ENCODE measurements around the gene G0S2.

DNA sequence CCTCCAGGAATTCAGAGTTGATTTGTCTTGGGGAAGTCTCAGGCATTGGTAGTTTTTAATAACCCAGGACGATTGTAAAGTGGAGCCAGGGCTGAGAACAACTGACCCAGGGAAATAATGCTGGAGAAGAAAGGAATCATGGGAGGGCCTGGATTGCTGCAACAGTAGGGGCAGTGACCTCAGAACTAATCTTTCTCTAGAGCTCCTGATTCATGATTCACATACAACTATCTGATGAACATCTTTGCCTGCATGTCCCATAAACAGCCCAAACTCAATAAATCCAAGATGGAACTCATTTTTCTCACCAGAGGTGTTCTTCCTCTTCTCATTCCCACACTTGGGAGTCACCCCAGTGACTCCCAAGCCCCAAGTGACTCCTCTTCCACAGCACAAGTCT is 8.1 kb upstream of the G0S2 start:
- no peak for TF ChIP-seq POLR2A (IDR thresholded peaks at IDR 0.05)
- TF ChIP-seq, protein P1, sequence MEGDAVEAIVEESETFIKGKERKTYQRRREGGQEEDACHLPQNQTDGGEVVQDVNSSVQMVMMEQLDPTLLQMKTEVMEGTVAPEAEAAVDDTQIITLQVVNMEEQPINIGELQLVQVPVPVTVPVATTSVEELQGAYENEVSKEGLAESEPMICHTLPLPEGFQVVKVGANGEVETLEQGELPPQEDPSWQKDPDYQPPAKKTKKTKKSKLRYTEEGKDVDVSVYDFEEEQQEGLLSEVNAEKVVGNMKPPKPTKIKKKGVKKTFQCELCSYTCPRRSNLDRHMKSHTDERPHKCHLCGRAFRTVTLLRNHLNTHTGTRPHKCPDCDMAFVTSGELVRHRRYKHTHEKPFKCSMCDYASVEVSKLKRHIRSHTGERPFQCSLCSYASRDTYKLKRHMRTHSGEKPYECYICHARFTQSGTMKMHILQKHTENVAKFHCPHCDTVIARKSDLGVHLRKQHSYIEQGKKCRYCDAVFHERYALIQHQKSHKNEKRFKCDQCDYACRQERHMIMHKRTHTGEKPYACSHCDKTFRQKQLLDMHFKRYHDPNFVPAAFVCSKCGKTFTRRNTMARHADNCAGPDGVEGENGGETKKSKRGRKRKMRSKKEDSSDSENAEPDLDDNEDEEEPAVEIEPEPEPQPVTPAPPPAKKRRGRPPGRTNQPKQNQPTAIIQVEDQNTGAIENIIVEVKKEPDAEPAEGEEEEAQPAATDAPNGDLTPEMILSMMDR (IDR thresholded peaks at IDR 0.05) = no peak
